ENCODE data around the gene VWA8.
A peak's percentile ranks its signal among the peaks of the same experiment; 100 is the strongest.
"Not testable (repeated sequence)": the region's sequence is repeated elsewhere in the genome, so short reads cannot be mapped to it uniquely, and the experiment has no call there.

VWA8 gene

DNA sequence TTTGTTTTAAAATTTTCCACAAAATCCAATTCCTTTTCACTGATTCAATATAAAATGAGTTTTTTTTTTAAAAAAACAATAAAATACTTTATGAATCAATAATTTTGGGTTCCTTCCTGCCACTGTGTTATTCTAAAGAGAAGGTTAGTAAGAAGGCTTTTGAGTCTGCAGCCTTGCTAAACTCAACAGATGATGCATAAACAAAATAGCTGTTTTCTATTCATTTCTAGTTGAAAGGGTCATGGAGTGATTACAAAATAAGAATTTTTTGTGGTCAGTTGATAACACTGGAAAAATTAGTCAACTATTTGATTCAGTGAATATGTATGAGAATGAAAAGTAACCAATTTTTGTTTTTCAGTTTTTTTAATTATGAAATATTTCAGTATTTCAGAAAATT, 169.9 kb downstream of the VWA8 start:
- no peak for DNase-seq

DNA sequence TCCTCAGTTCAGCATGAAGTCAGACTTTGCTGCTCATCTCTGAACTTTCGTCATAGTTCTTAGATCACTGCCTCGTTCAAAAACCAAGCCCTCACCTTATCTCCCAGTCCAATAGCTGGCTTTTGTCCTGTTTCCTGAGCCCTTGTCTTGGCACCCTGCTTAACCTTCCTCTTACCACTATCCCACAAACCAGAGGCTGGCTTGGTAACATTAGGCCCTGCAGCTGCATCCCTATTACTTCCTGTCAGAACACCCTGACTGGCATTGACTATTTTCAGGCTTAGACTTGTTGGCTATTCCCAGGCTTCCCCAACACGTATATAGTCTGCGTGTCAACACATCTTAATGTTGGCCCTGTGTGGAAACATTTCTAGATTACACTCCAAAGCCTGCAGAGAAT, 172.4 kb downstream of the VWA8 start:
- DNase-seq, result peak; percentile 70

DNA sequence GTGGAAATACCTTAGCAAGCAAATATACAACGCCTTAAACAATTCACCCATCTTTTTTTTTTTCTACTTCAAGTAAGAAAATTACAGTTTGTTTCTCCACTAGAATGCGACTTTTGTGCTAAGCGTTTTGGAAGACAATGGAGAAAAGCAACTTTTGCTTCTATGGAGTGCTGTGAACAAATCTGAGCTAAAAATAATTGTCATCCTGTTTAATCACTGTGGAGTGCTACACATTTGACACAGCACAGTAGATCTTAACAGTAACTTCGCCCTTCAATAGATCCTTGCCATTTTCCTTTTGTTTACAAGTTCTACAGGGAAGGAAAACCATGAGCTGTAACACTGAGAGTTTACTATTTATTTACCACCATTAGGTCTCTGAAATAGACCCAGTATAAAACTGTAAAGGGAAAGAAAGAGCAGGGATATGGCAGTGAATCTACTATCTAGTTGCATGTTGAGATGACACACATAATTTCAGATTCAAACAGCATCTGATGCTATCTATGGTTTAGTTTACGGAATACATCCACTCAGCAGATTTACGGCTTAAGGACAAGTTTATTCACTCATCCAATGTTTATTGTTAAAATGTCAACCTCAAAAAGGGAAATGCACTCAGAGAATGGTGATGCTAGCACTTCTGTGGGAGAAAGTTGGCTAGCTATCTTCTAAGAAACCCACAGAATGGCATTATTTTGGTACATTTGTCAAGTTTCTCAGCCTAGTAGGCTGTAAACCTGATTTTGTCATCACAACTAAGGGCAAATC, 175.3 kb downstream of the VWA8 start:
- DNase-seq, result no peak

DNA sequence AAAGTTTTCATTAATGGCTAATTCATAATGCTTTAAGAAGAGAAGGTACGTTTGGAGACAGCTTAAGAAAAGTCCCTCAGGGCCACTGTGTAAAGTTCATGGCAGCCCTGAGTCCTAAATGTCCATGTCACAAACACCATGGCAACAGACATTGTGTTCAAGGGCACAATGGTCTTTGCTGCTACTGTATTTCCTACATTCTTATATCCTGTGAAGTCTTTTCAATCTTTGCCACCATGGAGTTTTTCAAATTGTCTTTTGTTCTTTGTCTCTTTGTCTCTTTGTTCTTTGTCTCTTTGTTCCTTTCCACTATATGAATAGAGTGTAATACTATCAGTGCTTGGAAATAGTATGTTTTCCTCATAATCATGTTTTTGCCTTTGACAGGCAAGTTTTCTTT, 178.8 kb downstream of the VWA8 start:
- DNase-seq, result no peak

DNA sequence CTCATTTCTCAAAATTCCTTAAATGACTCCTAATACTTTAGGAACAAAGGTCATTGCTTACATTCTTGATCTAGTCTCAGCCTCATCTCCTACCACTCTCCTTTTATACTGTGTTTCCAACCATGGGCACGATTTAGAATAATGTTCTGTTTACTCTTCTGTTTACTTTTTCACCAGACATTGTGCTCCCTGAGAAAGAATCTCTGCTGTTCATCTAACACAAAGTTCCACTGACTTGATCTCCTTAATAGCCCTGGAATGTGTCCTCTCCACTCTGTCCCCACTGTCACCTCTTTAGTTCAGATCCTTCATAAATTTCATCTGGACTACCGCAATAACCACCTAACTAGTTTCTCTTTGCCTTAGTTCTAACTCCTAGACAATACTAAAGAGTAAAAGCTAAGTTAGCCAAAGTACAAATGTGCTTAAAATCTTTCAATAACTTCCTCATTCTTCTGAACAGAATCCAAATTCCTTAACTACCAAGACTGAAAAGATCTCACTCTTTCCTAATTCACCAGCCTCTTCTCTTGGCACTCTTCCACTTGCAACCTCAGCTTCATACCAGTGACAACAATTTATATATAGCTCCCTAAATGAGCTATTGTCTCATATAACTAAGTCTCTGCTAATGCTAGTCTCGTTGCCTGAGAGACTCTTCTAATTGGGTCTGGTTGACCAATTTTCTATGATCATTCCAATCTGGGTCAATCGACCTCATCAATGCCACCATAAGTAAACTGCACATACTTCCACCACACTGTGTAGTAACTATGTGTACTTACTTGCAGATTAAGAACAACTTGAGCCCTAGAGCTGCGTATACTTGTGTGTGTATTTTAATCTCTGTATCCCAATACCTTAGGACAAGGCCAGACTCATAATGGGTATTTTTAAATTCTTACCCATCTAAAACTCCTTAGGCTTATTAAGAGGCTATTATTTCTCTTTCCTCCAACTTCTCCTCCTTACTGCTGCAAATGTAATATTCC, 179.9 kb downstream of the VWA8 start:
- peak; percentile 39 for DNase-seq

DNA sequence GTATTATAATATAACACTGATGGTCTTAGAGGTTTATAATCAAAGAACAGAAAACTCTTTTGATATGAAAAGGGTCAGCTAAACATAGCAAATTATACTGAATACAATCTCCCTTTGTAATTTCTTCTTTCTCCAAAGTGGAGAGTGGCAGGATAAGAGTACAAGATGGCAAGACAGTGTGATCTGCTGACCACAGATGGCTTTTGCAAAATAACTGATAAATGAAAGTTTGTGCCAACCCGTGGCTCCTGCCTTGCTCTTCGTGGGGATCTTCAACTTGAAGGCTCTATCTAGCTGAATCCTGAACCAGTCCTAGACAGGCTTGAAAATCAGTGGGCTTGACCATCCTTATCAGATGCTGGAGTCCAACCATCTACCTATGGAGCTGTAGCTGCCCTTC, 185.7 kb downstream of the VWA8 start:
- peak; percentile 46 for DNase-seq

DNA sequence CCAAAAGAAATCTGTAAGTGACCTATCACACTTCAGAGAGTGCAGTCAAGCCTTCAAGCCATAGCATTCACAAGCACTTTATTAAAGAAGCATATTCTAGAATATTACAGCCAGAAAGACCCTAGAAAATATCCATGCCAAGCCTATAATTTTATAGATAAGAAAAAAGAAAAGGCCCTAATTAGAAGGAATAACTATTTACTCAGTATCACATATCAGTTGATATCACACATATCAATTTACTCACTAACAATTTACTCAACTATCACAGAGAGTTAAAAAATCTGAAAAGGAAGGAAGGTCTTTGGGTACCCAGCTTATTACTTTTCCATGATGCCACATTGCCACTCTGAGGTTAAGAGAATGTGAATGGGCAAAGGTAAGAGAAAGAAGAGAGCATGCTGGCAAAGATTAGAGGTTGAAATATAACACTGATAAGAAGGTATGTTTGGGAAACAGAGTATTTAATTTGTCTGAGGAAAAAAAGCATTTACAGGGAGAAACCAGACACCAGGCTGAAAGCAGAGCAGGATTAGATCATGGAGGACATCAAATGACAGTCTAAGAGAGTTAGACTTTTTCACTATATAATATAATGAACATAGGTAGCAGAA, 186.2 kb downstream of the VWA8 start:
- no peak for DNase-seq

DNA sequence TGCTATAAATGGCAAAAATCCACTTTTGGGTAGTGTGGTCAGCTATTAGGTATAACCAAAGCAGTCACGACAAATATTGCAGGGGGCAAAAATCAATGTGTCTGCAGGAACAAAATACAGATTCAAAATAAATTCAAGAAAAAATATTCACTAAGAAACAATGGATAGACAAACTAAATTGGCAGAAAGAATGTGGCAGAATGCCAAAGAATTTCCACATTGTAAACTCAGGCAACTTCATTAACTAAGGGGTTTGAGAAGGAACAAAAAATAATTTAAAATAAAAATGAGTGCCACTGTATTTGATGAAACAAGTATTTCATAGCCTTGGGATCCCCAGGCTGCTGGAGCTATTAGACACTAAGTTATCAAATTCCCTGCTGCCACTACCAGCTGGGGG, 193.1 kb downstream of the VWA8 start:
- DNase-seq, result no peak

DNA sequence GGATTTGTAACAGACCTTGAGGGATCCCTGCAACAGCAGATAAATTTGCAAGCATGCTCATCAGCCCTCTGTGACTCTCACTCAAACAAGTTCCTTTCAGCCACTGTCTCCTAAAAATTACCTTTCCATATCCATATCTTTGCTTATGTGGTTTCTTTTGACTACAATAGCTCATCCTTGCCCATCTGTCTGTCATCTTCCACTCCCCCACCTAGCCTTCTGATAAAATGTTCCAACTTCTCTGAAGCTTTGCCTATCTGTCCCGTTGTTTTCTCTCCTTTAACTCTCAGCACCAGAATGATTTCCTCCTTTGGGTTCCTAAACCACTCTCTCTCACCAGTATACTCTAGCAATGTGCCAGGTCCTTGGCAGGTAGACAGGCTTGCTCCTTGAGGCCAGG, 194.5 kb downstream of the VWA8 start:
- DNase-seq, result no peak

DNA sequence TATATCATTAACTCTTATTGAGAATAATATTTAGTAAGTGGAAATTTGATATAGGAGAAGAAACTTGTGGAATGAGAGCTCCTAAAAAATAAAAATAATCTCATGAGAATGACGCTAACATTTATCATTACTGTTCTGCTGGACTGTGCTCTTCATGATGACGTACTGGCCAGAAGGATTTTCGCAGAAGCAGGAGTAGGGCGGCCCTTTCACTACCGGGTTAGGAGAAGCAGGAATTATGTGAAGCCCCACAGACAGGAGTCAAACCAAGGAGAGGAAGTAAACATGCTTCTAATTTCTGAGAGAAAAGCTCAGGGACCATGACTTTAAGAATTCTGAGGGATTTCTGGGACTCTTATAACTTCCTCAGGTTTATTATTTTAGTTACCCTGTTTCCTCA, 195.1 kb downstream of the VWA8 start:
- DNase-seq, result no peak

DNA sequence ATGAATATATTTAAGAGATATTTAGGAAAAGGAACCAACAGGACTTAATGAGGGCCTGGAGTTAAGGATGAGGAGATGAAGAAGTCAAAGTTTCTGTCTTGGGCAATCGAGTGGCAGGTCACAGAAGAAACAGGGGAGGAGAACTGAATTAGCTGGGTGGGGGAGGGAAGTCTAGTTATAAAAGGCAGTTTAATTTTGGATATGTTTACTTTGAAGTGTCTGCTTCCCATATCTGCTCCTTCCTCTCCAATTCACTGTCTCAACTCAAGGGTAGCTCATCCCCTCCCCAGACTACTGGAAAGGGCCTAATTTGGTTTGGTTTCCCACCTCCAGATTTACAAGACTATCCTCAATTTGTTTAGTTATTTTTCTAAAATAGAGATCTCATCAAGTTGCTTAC, 195.9 kb downstream of the VWA8 start:
- no peak for DNase-seq

DNA sequence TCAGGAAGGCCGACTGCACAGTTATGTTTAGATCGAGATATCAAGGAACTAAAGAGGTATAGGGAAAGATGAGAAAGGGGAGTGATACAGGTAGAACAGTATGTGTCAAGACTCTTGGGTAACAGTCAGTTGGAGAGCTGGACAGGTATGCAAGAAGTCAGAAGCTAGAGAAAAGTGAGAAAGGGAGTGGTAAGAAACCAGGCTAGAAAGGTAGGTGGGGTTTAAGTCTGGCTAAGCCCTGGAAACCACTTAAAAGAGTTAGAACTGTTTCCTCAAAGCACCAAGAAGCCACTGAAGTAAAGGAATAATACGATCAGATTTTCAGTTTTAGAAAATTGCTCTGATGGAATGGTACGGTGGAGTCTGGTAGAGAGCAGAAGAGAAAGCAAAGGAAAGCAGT, 196.4 kb downstream of the VWA8 start:
- DNase-seq, result no peak

DNA sequence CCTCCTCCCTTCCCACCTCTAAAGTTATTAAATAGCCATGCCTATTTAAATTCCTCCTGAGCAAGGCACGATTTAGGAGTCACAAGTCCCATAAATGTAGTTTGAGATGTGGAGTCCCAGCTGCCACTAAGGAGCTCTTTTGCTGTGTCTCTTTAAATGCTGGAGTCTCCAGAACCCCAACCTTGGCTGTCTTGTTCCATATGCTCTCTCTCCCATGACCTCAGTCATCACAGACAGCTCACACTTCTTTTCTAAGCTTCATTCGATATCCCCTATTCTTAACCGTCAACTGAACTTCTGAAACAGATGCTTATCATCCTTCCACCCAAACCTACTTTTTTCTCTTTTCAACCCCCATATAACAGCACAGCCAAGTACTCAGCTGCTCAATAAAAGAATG, 197.1 kb downstream of the VWA8 start:
- peak; percentile 22 for DNase-seq

DNA sequence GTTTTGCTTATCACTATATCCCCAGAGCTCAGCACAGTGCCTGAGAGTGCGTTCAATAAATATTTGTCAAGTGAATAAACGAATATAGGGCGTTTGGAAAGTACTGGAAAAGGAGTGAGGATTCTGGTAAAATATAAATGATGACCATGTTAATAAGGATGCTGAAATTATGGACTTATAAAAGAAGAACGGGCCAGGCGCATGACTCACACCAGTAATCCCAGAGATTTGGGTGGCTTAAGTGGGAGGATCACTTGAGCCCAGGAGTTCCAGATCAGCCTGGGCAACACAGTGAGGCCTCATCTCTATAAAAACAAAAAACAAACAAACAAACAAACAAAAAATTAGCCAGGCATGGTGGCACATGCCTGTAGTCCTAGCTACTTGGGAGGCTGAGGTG, 198.1 kb downstream of the VWA8 start:
- no peak for DNase-seq

DNA sequence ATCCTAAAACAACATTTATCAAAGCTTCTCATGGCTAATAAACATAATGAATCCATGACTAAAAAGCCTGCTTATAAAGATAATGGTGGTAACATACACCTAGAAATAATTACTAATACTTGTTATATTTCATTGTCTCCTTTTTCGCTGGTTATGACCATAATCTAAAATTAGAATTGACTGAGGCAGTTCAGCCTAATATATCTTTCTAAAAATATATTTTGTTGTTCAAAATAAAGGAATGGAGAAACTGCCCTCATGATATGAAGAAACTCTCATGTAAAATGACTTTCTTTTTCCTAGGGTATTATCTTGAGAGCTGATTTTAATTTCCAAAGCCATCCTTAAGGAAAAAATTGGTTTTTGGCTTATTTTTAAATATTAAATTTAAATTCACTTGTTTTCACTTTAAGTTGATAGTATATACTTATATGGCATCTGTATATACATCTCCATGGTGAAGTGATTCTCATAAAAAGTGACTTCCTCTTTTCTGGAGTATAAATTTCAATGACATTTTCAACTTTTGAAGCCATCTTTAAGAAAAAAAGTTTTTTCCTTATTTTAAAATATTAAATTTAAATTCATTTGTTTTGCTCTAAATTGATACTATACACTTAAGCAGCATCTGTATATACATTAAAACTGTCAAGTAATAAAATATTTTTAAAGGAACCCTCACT, 204.6 kb downstream of the VWA8 start:
- peak; percentile 50 for DNase-seq

DNA sequence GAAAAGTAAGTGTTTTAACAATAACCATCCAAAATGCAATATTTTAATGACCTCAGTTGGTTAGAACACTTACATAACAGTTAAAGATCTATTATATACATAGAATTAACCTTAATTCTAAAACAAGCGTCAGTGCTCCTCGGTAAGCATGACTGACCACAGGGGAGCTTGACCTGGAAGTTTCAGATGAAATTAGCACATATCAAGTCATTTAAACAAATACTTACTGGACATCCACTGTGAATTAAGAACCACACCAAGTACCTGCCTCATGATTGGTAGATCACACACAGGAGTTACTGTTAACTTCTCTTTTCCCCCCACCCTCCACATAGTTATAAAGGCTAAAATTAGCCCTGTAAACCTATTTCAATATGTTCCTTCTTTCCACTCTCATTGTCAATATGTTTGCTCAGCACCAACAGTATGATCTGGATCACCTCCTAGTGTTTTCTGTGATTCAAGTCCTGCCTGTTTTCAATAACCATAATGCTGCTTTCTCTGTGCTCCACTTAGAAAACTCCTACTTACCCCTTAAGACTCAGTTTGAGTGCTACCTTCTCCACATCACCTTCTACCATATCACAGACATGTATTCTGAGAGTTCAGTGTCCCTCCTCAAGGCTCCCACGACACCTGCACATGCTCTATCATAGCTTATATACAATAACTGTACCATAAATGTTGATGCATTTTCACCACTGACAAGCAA, 209.0 kb downstream of the VWA8 start:
- no peak for DNase-seq

DNA sequence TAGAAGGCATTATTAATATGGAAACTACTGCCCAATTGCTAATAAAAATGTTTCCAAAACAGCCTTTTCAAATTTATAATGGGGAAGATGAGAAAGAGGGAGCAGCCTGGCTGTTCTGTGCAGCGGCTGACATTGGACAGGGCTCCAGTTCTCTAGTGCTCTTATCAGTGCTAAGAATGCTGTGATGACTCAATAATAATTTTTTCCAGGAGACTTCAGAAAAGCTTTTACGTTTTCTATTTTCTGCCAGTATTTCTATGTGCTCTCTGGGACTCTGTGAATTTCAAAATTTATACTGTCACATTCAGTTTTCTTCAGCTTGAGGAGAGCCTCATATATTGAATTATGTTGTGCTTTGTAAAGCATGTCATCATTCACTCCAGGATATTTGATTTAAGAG, 209.6 kb downstream of the VWA8 start:
- DNase-seq, result peak; percentile 62

DNA sequence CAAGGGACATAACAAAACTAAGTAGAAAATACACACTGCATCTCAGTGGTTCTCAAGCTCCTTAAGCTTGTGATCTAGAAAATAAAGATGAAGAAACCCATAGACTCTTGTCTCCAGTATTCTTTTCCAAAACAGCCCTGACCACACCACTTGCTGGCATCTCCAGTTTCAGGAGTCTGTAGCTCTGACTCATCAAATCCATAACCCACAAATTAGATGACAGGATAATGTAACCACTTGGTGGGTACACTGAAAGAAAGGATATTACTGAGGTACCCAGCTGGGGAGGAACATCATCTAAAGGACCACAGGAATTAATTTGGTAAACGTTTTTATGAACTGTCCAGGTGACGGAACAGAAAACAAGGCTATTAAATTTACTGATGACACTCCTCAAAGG, 214.7 kb downstream of the VWA8 start:
- peak; percentile 13 for DNase-seq

DNA sequence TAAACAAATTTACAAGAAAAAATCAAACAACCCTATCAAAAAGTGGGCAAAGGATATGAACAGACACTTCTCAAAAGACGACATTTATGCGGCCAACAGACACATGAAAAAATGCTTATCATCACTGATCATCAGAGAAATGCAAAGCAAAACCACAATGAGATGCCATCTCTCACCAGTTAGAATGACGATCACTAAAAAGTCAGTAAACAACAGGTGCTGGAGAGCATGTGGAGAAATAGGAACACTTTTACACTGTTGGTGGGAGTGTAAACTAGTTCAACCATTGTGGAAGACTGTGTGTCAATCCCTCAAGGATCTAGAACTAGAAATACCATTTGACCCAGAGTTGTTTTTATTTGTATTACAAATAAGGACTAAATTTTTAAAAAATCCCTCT, 215.4 kb downstream of the VWA8 start:
- not testable (repeated sequence) for DNase-seq

DNA sequence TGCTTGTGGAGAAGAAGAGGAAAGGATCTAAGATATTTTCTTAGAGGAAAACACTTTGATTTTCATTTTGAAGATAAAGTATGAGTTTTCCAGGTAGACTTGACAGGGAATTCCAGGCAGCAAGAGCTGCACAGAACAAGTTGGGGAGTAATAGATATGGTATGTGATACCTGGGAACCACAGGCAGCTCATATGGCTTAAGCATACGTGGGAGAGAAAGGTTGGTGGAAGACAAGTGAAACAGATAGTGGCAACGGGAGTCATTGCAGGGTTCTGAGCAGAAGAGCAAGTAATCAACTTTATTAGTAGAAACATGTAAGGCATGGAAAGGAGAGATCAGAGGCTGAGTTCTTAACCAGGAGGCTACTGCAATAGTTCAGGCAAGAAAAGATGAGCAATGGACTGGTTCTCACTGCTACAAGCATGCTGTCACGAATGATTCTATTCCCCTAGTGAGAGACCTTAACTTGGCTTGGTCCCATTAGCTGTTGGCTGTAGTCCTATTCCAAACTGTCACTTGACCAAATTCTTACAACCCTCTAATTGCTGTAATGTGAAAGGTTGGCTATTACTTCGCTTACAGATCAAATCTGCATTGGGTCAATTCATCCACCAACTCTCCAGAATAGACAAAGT, 217.9 kb downstream of the VWA8 start:
- DNase-seq, result no peak

DNA sequence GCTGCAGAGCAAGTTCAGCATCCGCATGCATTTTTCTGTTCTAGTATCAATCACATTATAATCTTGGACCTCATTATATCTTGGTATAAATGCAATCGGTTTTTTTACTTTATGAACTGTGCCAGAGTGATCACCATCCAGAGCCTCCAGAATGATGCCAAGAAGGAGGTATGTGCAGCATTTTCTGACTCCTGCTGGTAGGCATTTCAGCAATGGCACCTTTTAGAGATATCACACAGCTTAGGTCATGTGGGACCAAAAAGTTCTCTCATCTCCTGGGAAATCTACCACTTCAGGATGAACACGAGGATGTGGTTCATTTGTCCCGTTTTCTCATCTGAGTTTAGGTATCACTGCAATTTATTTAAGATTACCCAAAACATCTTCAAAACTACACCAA, 220.4 kb downstream of the VWA8 start:
- no peak for DNase-seq
